IPS-18a (cell line): Measurements from ENCODE around the gene LMAN2.
"Not testable (repeated sequence)": the region's sequence is repeated elsewhere in the genome, so short reads cannot be mapped to it uniquely, and the experiment has no call there.

Source experiments
- H3K27ac ChIP-seq: one replicate; pipeline ENCODE4 v1.5.1; 2013; ENCODE audit warnings: low read length
- H3K27me3 ChIP-seq: one replicate; pipeline ENCODE4 v1.6.1; 2013; ENCODE audit warnings: mild to moderate bottlenecking, low read length; ENCODE audit not compliant: control insufficient read depth, insufficient read depth
- H3K36me3 ChIP-seq: one replicate; pipeline ENCODE4 v1.6.1; 2013; ENCODE audit warnings: low read depth, low read length; ENCODE audit not compliant: control insufficient read depth
- H3K4me1 ChIP-seq: one replicate; pipeline ENCODE4 v1.6.1; 2013; ENCODE audit warnings: low read depth, low read length; ENCODE audit not compliant: control insufficient read depth
- H3K4me3 ChIP-seq: one replicate; pipeline ENCODE4 v1.5.1; 2013; ENCODE audit warnings: low read length
- H3K9ac ChIP-seq: one replicate; pipeline ENCODE4 v1.6.1; 2013; ENCODE audit warnings: mild to moderate bottlenecking, low read length, moderate library complexity
- H3K9me3 ChIP-seq: one replicate; pipeline ENCODE4 v1.6.1; 2013; ENCODE audit warnings: low read depth, low read length; ENCODE audit not compliant: control insufficient read depth

LMAN2 gene

GRCh38 chr5:177360740-177361139 is 9.3 kb upstream of the LMAN2 start:
- not testable (repeated sequence) for H3K36me3 ChIP-seq, H3K9me3 ChIP-seq, H3K27me3 ChIP-seq, H3K27ac ChIP-seq, H3K9ac ChIP-seq, H3K4me3 ChIP-seq
- peaks cover 17% of the 10 kb centered on the region for H3K4me1 ChIP-seq

- Histone ChIP-seq H3K4me3 (no peak overlapping the region), H3K9me3 (no peaks in the 10 kb centered on the region), H3K27me3 (peaks cover 6% of the 10 kb centered on the region), H3K4me1 (peaks cover 13% of the 10 kb centered on the region), H3K27ac (no peak overlapping the region), H3K36me3 (no peaks in the 10 kb centered on the region), H3K9ac (no peak overlapping the region)
Observed at GRCh38 chr5:177359860-177360259, 8.4 kb upstream of the LMAN2 start.

GRCh38 chr5:177359451-177359851 is 8.0 kb upstream of the LMAN2 start:
- H3K36me3 ChIP-seq: no peaks in the 10 kb centered on the region
- H3K4me3 ChIP-seq: no peak overlapping the region
- no peaks in the 10 kb centered on the region for H3K9me3 ChIP-seq
- peaks cover 6% of the 10 kb centered on the region for H3K27me3 ChIP-seq
- no peak overlapping the region for H3K9ac ChIP-seq
- H3K27ac ChIP-seq: no peak overlapping the region
- H3K4me1 ChIP-seq: peaks cover 13% of the 10 kb centered on the region

DNA sequence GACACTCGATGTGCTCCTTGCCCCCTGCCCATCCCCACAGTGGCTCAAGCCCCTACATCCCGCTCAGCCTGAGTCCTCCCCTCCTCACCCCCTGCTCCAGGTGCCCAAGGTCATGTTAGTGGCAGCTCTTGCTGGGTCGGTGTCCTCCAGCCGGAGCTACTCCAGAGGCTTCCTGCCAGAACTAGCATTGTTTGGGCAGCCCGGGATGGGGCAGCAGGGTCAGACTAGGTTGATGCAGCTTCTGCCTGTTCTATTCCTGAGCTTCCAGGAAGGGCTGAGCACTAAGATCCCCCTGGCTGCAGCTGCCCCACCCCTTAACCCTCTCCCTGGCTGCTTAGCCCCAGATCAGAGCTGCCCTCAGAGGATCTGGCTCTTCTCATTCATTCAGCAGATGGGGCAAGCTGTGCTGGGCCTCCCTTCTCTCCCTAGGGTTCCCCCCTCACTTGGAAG is 6.9 kb upstream of the LMAN2 start:
- Histone ChIP-seq H3K9ac (no peak overlapping the region), H3K4me1 (peaks cover 10% of the 10 kb centered on the region), H3K4me3 (no peak overlapping the region), H3K9me3 (no peaks in the 10 kb centered on the region), H3K36me3 (no peaks in the 10 kb centered on the region), H3K27me3 (peaks cover 6% of the 10 kb centered on the region), H3K27ac (no peak overlapping the region)

- Histone ChIP-seq H3K27me3 (peaks cover 6% of the 10 kb centered on the region), H3K27ac (no peak within 1 kb of the TSS), H3K9me3 (no peaks in the 10 kb centered on the region), H3K4me1 (peaks cover 8% of the 10 kb centered on the region), H3K9ac (no peak within 1 kb of the TSS), H3K36me3 (no peaks in the 10 kb centered on the region), H3K4me3 (no peak within 1 kb of the TSS)
Observed at GRCh38 chr5:177357459-177358351, 6.2 kb upstream of the LMAN2 start, which contains the start of gene RGS14. TSS of gene RGS14 (plus strand) at chr5:177357924. CDS start at chr5:177358025, 101 bp downstream.

DNA sequence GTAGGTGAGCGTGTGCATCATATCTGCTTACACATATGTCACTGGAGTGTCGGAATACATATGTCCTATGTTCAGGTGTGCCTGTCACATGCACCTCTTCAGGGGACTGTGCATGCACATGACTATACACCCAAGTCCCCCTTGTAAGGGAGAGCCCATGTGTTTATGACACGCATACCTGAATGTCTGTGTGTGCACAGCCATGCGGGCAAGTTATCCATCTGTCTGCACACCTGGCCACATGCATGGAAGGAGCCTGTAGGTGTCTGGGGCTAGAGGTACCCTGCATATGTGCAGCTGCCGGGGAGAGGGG is 5.6 kb upstream of the LMAN2 start:
- Histone ChIP-seq H3K36me3 (no peaks in the 10 kb centered on the region), H3K27me3 (peaks cover 1% of the 10 kb centered on the region), H3K4me1 (peaks cover 2% of the 10 kb centered on the region), H3K27ac (no peak overlapping the region), H3K4me3 (no peak overlapping the region), H3K9me3 (no peaks in the 10 kb centered on the region), H3K9ac (no peak overlapping the region)

DNA sequence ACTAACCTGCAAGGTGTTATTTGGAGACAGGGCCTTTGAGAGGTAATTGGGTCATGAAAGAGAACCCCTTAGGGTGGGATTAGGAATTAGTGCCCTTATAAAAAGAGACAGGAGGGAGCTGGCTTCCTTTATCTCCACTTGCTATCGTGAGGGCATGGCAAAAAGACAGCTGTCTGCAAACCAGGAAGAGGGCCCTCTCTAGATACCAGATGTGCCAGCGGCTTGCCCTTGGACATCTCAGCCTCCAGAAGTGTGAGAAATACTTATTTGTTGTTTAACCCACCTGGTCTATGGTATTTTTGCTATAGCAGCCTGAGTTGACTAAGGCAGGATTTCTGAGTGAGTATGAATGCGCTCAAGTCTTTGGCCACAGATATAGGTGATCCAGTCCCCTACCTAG is 5.3 kb upstream of the LMAN2 start:
- H3K4me3 ChIP-seq: no peak overlapping the region
- no peak overlapping the region for H3K27ac ChIP-seq
- H3K9ac ChIP-seq: no peak overlapping the region

DNA sequence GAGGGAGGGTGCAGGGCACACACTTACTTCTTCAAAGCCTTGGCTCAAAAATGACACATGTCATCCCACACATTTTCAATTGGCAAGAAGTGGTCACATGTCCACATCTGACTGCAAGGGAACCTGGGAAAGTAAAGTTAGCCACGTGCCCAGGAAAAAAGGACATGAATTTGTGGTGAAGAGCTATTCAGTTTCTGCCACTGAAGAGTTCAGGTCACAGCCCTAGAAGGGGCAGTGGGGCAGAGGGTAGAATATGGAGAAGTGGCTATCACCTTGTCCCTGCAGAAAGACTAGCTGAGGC is 4.3 kb upstream of the LMAN2 start:
- no peak overlapping the region for H3K4me3 ChIP-seq
- H3K9me3 ChIP-seq: no peaks in the 10 kb centered on the region
- no peaks in the 10 kb centered on the region for H3K27me3 ChIP-seq
- no peak overlapping the region for H3K27ac ChIP-seq
- H3K9ac ChIP-seq: no peak overlapping the region
- H3K4me1 ChIP-seq: no peaks in the 10 kb centered on the region
- no peaks in the 10 kb centered on the region for H3K36me3 ChIP-seq

More for the DNA sequence above, 5.3 kb upstream of the LMAN2 start:
- no peaks in the 10 kb centered on the region for H3K9me3 ChIP-seq
- no peaks in the 10 kb centered on the region for H3K36me3 ChIP-seq
- H3K4me1 ChIP-seq: no peaks in the 10 kb centered on the region
- no peaks in the 10 kb centered on the region for H3K27me3 ChIP-seq

- Histone ChIP-seq H3K27ac (no peak overlapping the region), H3K27me3 (no peaks in the 10 kb centered on the region), H3K36me3 (no peaks in the 10 kb centered on the region), H3K4me3 (no peak overlapping the region), H3K9me3 (no peaks in the 10 kb centered on the region), H3K9ac (no peak overlapping the region), H3K4me1 (peaks cover 4% of the 10 kb centered on the region)
Observed at GRCh38 chr5:177355162-177355867, 3.8 kb upstream of the LMAN2 start.

DNA sequence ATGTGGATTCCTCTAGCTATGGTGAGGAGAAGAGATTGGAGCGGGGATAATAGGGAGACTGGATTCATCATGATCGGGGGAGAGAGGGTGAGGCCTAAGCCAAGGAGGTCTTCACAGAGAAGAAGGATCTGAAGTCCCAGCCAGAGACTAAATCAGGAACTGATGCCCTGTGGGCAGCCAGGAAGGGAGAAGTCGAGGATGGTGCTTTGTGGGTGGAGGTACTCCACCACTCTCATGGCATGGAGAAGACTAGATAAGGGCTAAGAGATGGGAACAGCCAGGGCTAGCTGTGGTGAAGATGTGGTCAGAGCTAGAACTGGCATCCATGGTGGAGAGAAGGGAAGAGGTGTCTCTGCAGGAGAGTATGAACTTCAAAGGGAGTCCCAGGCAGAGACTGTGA is 3.2 kb upstream of the LMAN2 start:
- no peaks in the 10 kb centered on the region for H3K36me3 ChIP-seq
- H3K27ac ChIP-seq: no peak overlapping the region
- H3K9ac ChIP-seq: no peak overlapping the region
- no peaks in the 10 kb centered on the region for H3K27me3 ChIP-seq
- H3K4me3 ChIP-seq: no peak overlapping the region
- H3K4me1 ChIP-seq: peaks cover 4% of the 10 kb centered on the region
- H3K9me3 ChIP-seq: no peaks in the 10 kb centered on the region

- Histone ChIP-seq H3K27me3 (no peaks in the 10 kb centered on the region), H3K9ac (no peak overlapping the region), H3K27ac (no peak overlapping the region), H3K9me3 (no peaks in the 10 kb centered on the region), H3K4me1 (peaks cover 4% of the 10 kb centered on the region), H3K4me3 (no peak overlapping the region), H3K36me3 (no peaks in the 10 kb centered on the region)
Observed at GRCh38 chr5:177354256-177354655, 2.8 kb upstream of the LMAN2 start.

GRCh38 chr5:177353093-177353492 is 1.6 kb upstream of the LMAN2 start:
- Histone ChIP-seq H3K4me1 (peaks cover 4% of the 10 kb centered on the region), H3K27me3 (no peaks in the 10 kb centered on the region), H3K4me3 (no peak overlapping the region), H3K9ac (no peak overlapping the region), H3K9me3 (no peaks in the 10 kb centered on the region), H3K27ac (no peak overlapping the region), H3K36me3 (no peaks in the 10 kb centered on the region)
